H9 (cell line): ENCODE measurements around the gene JAML. TPM values are rescaled to one million over a fixed set of nuclear protein-coding genes. Genes with fewer than 3 reads are reported as not detected.

ENCODE experiments used
- DNase-seq: peaks from one replicate; pipeline ENCODE4 v3.0.0-alpha.2; 2017
- H2AFZ ChIP-seq: one replicate; pipeline ENCODE4 v1.6.1; 2013; ENCODE audit warnings: mild to moderate bottlenecking, low read length, control low read depth, moderate library complexity
- H2AK5ac ChIP-seq: 2 replicates; pipeline ENCODE4 v1.6.1; 2013; ENCODE audit warnings: low read length, control low read depth, mixed read lengths; ENCODE audit not compliant: insufficient read length
- H2BK120ac ChIP-seq: one replicate; pipeline ENCODE4 v1.6.1; 2013; ENCODE audit warnings: low read depth, mild to moderate bottlenecking, low read length, control low read depth, inconsistent platforms; ENCODE audit not compliant: poor library complexity, severe bottlenecking
- H2BK12ac ChIP-seq: 2 replicates; pipeline ENCODE4 v1.6.1; 2013; ENCODE audit warnings: low read length, control low read depth, mixed read lengths, low read depth; ENCODE audit not compliant: insufficient read length
- H2BK15ac ChIP-seq: 2 replicates; pipeline ENCODE4 v1.6.1; 2013; ENCODE audit warnings: low read depth, low read length, control low read depth
- H2BK20ac ChIP-seq: one replicate; pipeline ENCODE4 v1.6.1; 2013; ENCODE audit warnings: low read depth, mild to moderate bottlenecking, low read length, control low read depth, inconsistent platforms; ENCODE audit not compliant: poor library complexity, severe bottlenecking
- H2BK5ac ChIP-seq: 2 replicates; pipeline ENCODE4 v1.6.1; 2013; ENCODE audit warnings: low read length, control low read depth, mixed read lengths; ENCODE audit not compliant: insufficient read length
- H3K14ac ChIP-seq: 2 replicates; pipeline ENCODE4 v1.6.1; 2013; ENCODE audit warnings: low read length, control low read depth; ENCODE audit not compliant: insufficient read depth
- H3K18ac ChIP-seq: 2 replicates; pipeline ENCODE4 v1.6.1; 2013; ENCODE audit warnings: low read depth, mild to moderate bottlenecking, mixed read lengths, low read length, control low read depth; ENCODE audit not compliant: insufficient read length
- H3K23ac ChIP-seq: 2 replicates; pipeline ENCODE4 v1.6.1; 2013; ENCODE audit warnings: low read length, control low read depth, mixed read lengths, low read depth; ENCODE audit not compliant: insufficient read length
- H3K23me2 ChIP-seq: 2 replicates; pipeline ENCODE4 v1.6.1; 2013; ENCODE audit warnings: low read depth, mild to moderate bottlenecking, mixed read lengths, low read length, control low read depth; ENCODE audit not compliant: insufficient read length, poor library complexity, severe bottlenecking
- H3K27ac ChIP-seq: 2 replicates; pipeline ENCODE4 v1.5.1; 2013; ENCODE audit warnings: low read length, control low read depth, mixed read lengths, low read depth; ENCODE audit not compliant: insufficient read length
- H3K27me3 ChIP-seq: 2 replicates; pipeline ENCODE4 v1.6.1; 2013; ENCODE audit warnings: low read length, control low read depth, inconsistent platforms; ENCODE audit not compliant: insufficient read depth
- H3K4ac ChIP-seq: 2 replicates; pipeline ENCODE4 v1.6.1; 2013; ENCODE audit warnings: low read depth, mild to moderate bottlenecking, control low read depth, inconsistent platforms, low read length, moderate library complexity
- H3K4me1 ChIP-seq: 2 replicates; pipeline ENCODE4 v1.6.1; 2013; ENCODE audit warnings: low read length, control low read depth, inconsistent platforms; ENCODE audit not compliant: insufficient read depth
- H3K4me2 ChIP-seq: 2 replicates; pipeline ENCODE4 v1.6.1; 2013; ENCODE audit warnings: low read length, control low read depth, mixed read lengths; ENCODE audit not compliant: insufficient read length, insufficient read depth
- H3K56ac ChIP-seq: 2 replicates; pipeline ENCODE4 v1.6.1; 2013; ENCODE audit warnings: low read depth, mild to moderate bottlenecking, mixed read lengths, low read length, control low read depth; ENCODE audit not compliant: insufficient read length
- H3K79me1 ChIP-seq: 2 replicates; pipeline ENCODE4 v1.6.1; 2013; ENCODE audit warnings: low read depth, mild to moderate bottlenecking, moderate library complexity, low read length, control low read depth, inconsistent platforms; ENCODE audit not compliant: insufficient read depth, poor library complexity, severe bottlenecking
- H3K79me2 ChIP-seq: 2 replicates; pipeline ENCODE4 v1.6.1; 2013; ENCODE audit warnings: low read length, control low read depth, inconsistent platforms; ENCODE audit not compliant: insufficient read depth
- H3K9ac ChIP-seq: 2 replicates; pipeline ENCODE4 v1.6.1; 2013; ENCODE audit warnings: low read length, control low read depth, mixed read lengths; ENCODE audit not compliant: insufficient read length; ENCODE audit errors: extremely low read depth
- H3K9me3 ChIP-seq: one replicate; pipeline ENCODE4 v1.6.1; 2013; ENCODE audit warnings: low read depth, low read length, inconsistent platforms; ENCODE audit not compliant: control insufficient read depth
- H3T11ph ChIP-seq: one replicate; pipeline ENCODE4 v1.6.1; 2013; ENCODE audit warnings: mild to moderate bottlenecking, low read length, control low read depth, inconsistent platforms
- H4K20me1 ChIP-seq: one replicate; pipeline ENCODE4 v1.6.1; 2013; ENCODE audit not compliant: control insufficient read depth, insufficient read length, insufficient read depth
- H4K5ac ChIP-seq: 2 replicates; pipeline ENCODE4 v1.6.1; 2013; ENCODE audit warnings: low read depth, mild to moderate bottlenecking, mixed read lengths, low read length, control low read depth; ENCODE audit not compliant: insufficient read length
- H4K8ac ChIP-seq: replicated peaks from 2 replicates; pipeline ENCODE4 v1.6.1; 2013; ENCODE audit warnings: low read length, control low read depth, mixed read lengths, low read depth; ENCODE audit not compliant: insufficient read length
- H4K91ac ChIP-seq: 2 replicates; pipeline ENCODE4 v1.6.1; 2013; ENCODE audit warnings: low read depth, mild to moderate bottlenecking, moderate library complexity, mixed read lengths, low read length, control low read depth; ENCODE audit not compliant: insufficient read length
- H3K27ac Mint-ChIP-seq, 3 experiments: 2 replicates in 2 of 3; 3 replicates in 1 of 3; pipeline ENCODE4 v1.8.0; 2020 to 2021; ENCODE audit warnings: mixed read lengths in 3 of 3, mild to moderate bottlenecking in 1 of 3, moderate library complexity in 1 of 3
- H3K27me3 Mint-ChIP-seq: 2 replicates; pipeline ENCODE4 v1.8.0; 2021; ENCODE audit warnings: low read depth, mild to moderate bottlenecking, moderate library complexity, mixed read lengths
- H3K36me3 Mint-ChIP-seq, 3 experiments: 2 replicates in 2 of 3; 3 replicates in 1 of 3; pipeline ENCODE4 v1.8.0; 2020 to 2021; ENCODE audit warnings: low read depth in 3 of 3, mixed read lengths in 3 of 3; ENCODE audit not compliant: insufficient read depth in 1 of 3
- H3K4me1 Mint-ChIP-seq, 2 experiments: 2 replicates each; pipeline ENCODE4 v1.8.0; 2020; ENCODE audit warnings: mixed read lengths in 2 of 2
- H3K4me3 Mint-ChIP-seq, 2 experiments: 2 replicates in 1 of 2; 3 replicates in 1 of 2; pipeline ENCODE4 v1.8.0; 2020 to 2021; ENCODE audit warnings: mild to moderate bottlenecking in 2 of 2, mixed read lengths in 2 of 2, moderate library complexity in 1 of 2
- H3K9me3 Mint-ChIP-seq, 2 experiments: 2 replicates in 1 of 2; 3 replicates in 1 of 2; pipeline ENCODE4 v1.8.0; 2020; ENCODE audit warnings: mild to moderate bottlenecking in 2 of 2, mixed read lengths in 2 of 2, moderate library complexity in 1 of 2
- CTCF ChIP-seq: fragments of 200-600 bp; sonication (generic); conservative IDR thresholded peaks from 3 replicates; pipeline ENCODE4 v1.8.0; 2021; ENCODE audit warnings: antibody characterized with exemption, mild to moderate bottlenecking
- WGBS: extraction: QIAGEN DNeasy Blood & Tissue Kit; methylation state at CpG from one replicate; pipeline ENCODE4 v1.1.7; 2013; ENCODE audit warnings: missing lambda C conversion rate, low lambda C conversion rate, mixed read lengths; ENCODE audit not compliant: insufficient read length; ENCODE audit errors: extremely low coverage; 5-methylcytosine and 5-hydroxymethylcytosine counted together
- total RNA-seq: library from RNA; stranded (reverse); gene quantifications from 2 replicates; pipeline ENCODE4 v1.2.1, GENCODE V29; 2021

The JAML gene
- total RNA-seq, 1 experiment from 2014 or later: 0.48 TPM

DNA sequence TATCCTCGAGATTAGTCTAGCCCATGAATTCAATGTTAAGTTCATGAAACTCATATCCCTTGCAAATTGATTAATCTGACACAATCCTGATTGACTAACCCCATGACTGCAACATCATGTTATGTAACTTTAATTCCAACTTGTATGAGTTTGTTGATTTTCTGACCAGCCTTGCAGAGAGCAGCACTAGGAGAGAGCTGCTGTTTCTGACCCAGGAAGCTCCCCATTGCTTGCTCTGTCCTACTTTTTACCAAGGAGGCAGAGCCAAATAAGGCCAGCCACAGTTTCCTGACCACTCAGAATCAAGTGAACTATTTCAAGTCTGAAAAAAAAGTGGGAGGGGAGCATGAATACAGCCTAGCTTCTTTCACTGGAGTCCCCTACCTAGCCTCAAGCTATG, 14.1 kb upstream of the JAML start:
- H3K23me2 ChIP-seq: no peaks in the 10 kb centered on the region
- peak overlapping the region in 1 of 3 experiments; percentile 22; a peak in 1 of 7 replicates for H3K27ac Mint-ChIP-seq
- no peak overlapping the region for H2BK120ac ChIP-seq
- no peak overlapping the region for H3K14ac ChIP-seq
- H3K36me3 Mint-ChIP-seq: no peaks in the 10 kb centered on the region
- TF ChIP-seq CTCF: no peak
- no peak overlapping the region for H3K27ac ChIP-seq
- H3K9ac ChIP-seq: no peak overlapping the region
- H3K56ac ChIP-seq: no peak overlapping the region
- H4K91ac ChIP-seq: no peak overlapping the region
- no peak overlapping the region for H2BK20ac ChIP-seq
- no peak overlapping the region for H3K4ac ChIP-seq
- no peak overlapping the region for H4K5ac ChIP-seq
- no peak overlapping the region for H3K18ac ChIP-seq
- H3K9me3 Mint-ChIP-seq: no peaks in the 10 kb centered on the region
- no peak overlapping the region for H3K4me3 Mint-ChIP-seq
- H3K4me1 Mint-ChIP-seq: peaks cover 13 to 21% of the 10 kb centered on the region in 2 experiments
- no peak overlapping the region for H3K23ac ChIP-seq
- no peak overlapping the region for H2BK15ac ChIP-seq
- H2AK5ac ChIP-seq: no peak overlapping the region
- H2BK5ac ChIP-seq: no peak overlapping the region
- no peak overlapping the region for H3T11ph ChIP-seq
- peaks cover 6% of the 10 kb centered on the region; the same call in 1 of the 2 replicates for H3K4me1 ChIP-seq
- H3K27me3 ChIP-seq: no peaks in the 10 kb centered on the region
- H3K4me2 ChIP-seq: no peak overlapping the region
- H2AFZ ChIP-seq: no peak overlapping the region
- no peak overlapping the region for H2BK12ac ChIP-seq
- no peak overlapping the region for H4K8ac ChIP-seq
- peaks cover 10% of the 10 kb centered on the region for H3K27me3 Mint-ChIP-seq
- DNase-seq: no peak
- H4K20me1 ChIP-seq: no peaks in the 10 kb centered on the region
- no peaks in the 10 kb centered on the region for H3K9me3 ChIP-seq
- H3K79me1 ChIP-seq: no peaks in the 10 kb centered on the region
- no CpG with 5 or more reads among the region's 1 CpG for WGBS
- H3K79me2 ChIP-seq: no peaks in the 10 kb centered on the region
